ENCODE results near the gene ADD1. TPM values are rescaled to one million over a fixed set of nuclear protein-coding genes. Genes with fewer than 3 reads are reported as not detected.

Gene ADD1
- total RNA-seq, 5 donors from 2014 or later (not counting 1 experiment from before 2014, with no cell fraction given), result 241 to 274 (median 256) TPM

GRCh38 chr4:2850966-2851798, 7.5 kb downstream of the ADD1 start:
- Mint-ChIP-seq H3K27me3 (no peaks in the 10 kb centered on the region), H3K9me3 (no peaks in the 10 kb centered on the region), H3K4me1 (peaks cover 78 to 89% (median 81%) of the 10 kb centered on the region in 3 donors), H3K27ac (peak overlapping the region; percentile 91 to 95), H3K36me3 (peaks cover 12% of the 10 kb centered on the region), H3K4me3 (peak overlapping the region in 2 of 3 donors; percentile 13 to 72)
- POLR2A ChIA-PET, result interaction anchor here in 1 of 2 donors (0.6 kb wide), 1 partner anchor 1722 kb away, joined by 3 read pairs; no protein-coding TSS in a partner anchor
- no peaks in the 10 kb centered on the region for H3K27me3 ChIP-seq (replicated peaks in 1 of 2; ENCODE audit: control insufficient read depth in 2 of 2, extremely low read depth in 1 of 2, insufficient read depth in 2 of 2, low read length in 1 of 2)
- peaks cover 20 to 62% of the 10 kb centered on the region in 2 experiments for H3K4me1 ChIP-seq (ENCODE audit: control insufficient read depth in 1 of 2, extremely low read depth in 1 of 2, insufficient read depth in 2 of 2, low read length in 2 of 2)
- CTCF ChIA-PET, result interaction anchor here in 1 of 2 donors (0.6 kb wide), 1 partner anchor 11 kb away, joined by 6 read pairs; no protein-coding TSS in a partner anchor
- no peak for DNase-seq
- no peaks in the 10 kb centered on the region for H3K9me3 ChIP-seq
- WGBS (ENCODE audit: insufficient coverage), result no CpG with 5 or more reads among the region's 2 CpGs
- peaks cover 0 to 16% of the 10 kb centered on the region in 2 donors for H3K36me3 ChIP-seq (ENCODE audit: control insufficient read depth in 2 of 2, extremely low read depth in 1 of 2, insufficient read depth in 1 of 2, low read length in 1 of 2)
- no peak overlapping the region for H3K4me3 ChIP-seq (ENCODE audit: control insufficient read depth in 1 of 2, extremely low read depth in 1 of 2, low read length in 1 of 2)
- H3K27ac ChIP-seq (ENCODE audit: low read length), result peak overlapping the region; percentile 43
- peak in 3 of 4 experiments; percentile 10 to 50 (median 11) for ATAC-seq (replicated peaks in 1 of 4)

GRCh38 chr4:2852481-2852921, 8.9 kb downstream of the ADD1 start:
- Histone ChIP-seq H3K36me3 (ENCODE audit: control insufficient read depth in 2 of 2, extremely low read depth in 1 of 2, insufficient read depth in 1 of 2, low read length in 1 of 2) (peaks cover 0 to 16% of the 10 kb centered on the region in 2 donors), H3K4me3 (ENCODE audit: control insufficient read depth in 1 of 2, extremely low read depth in 1 of 2, low read length in 1 of 2) (peak overlapping the region in 1 of 2 donors; percentile 15), H3K27ac (ENCODE audit: low read length) (peak overlapping the region; percentile 42), H3K9me3 (no peaks in the 10 kb centered on the region), H3K27me3 (replicated peaks in 1 of 2; ENCODE audit: control insufficient read depth in 2 of 2, extremely low read depth in 1 of 2, insufficient read depth in 2 of 2, low read length in 1 of 2) (no peaks in the 10 kb centered on the region), H3K4me1 (ENCODE audit: control insufficient read depth in 1 of 2, extremely low read depth in 1 of 2, insufficient read depth in 2 of 2, low read length in 2 of 2) (peaks cover 16 to 61% of the 10 kb centered on the region in 2 experiments)
- peaks cover 72 to 87% (median 78%) of the 10 kb centered on the region in 3 donors for H3K4me1 Mint-ChIP-seq
- no CpG with 5 or more reads among the region's 7 CpGs for WGBS (ENCODE audit: insufficient coverage)
- peak; percentile 60 to 80 (median 70) for ATAC-seq (replicated peaks in 1 of 4)
- peaks cover 14% of the 10 kb centered on the region for H3K36me3 Mint-ChIP-seq
- ChIA-PET CTCF (interaction anchor here in 1 of 2 donors (0.7 kb wide), 1 partner anchor 89 kb away, joined by 5 read pairs; no protein-coding TSS in a partner anchor), POLR2A (interaction anchor here in 1 of 2 donors (0.7 kb wide), 1 partner anchor 614 kb away, joined by 5 read pairs; no protein-coding TSS in a partner anchor)
- H3K27ac Mint-ChIP-seq, result peak overlapping the region; percentile 91 to 95
- peak overlapping the region; percentile 60 to 72 (median 70) for H3K4me3 Mint-ChIP-seq
- DNase-seq, result peak in 2 of 35 experiments; percentile 33 to 34
- no peaks in the 10 kb centered on the region for H3K9me3 Mint-ChIP-seq
- no peaks in the 10 kb centered on the region for H3K27me3 Mint-ChIP-seq

GRCh38 chr4:2855584-2855983, 11.9 kb downstream of the ADD1 start:
- H3K36me3 Mint-ChIP-seq, result peaks cover 19% of the 10 kb centered on the region
- ChIA-PET CTCF (interaction anchor here (0.6 kb wide), 2 partner anchors 111 to 955 kb away, joined by 3 read pairs; no protein-coding TSS in a partner anchor), POLR2A (no interaction called here)
- Histone ChIP-seq H3K27me3 (replicated peaks in 1 of 2; ENCODE audit: control insufficient read depth in 2 of 2, extremely low read depth in 1 of 2, insufficient read depth in 2 of 2, low read length in 1 of 2) (no peaks in the 10 kb centered on the region), H3K36me3 (ENCODE audit: control insufficient read depth in 2 of 2, extremely low read depth in 1 of 2, insufficient read depth in 1 of 2, low read length in 1 of 2) (peaks cover 0 to 21% of the 10 kb centered on the region in 2 donors), H3K4me3 (ENCODE audit: control insufficient read depth in 1 of 2, extremely low read depth in 1 of 2, low read length in 1 of 2) (no peak overlapping the region), H3K9me3 (no peaks in the 10 kb centered on the region), H3K27ac (ENCODE audit: low read length) (no peak overlapping the region), H3K4me1 (ENCODE audit: control insufficient read depth in 1 of 2, extremely low read depth in 1 of 2, insufficient read depth in 2 of 2, low read length in 2 of 2) (peaks cover 30 to 57% of the 10 kb centered on the region in 2 experiments)
- H3K27ac Mint-ChIP-seq, result peak overlapping the region; percentile 53 to 74
- ATAC-seq (replicated peaks in 1 of 4) (no peak), DNase-seq (no peak)
- WGBS (ENCODE audit: insufficient coverage), result 100% methylated on average over 2 of the region's 5 CpGs
- H3K27me3 Mint-ChIP-seq, result no peaks in the 10 kb centered on the region
- H3K9me3 Mint-ChIP-seq, result no peaks in the 10 kb centered on the region
- no peak overlapping the region for H3K4me3 Mint-ChIP-seq
- H3K4me1 Mint-ChIP-seq, result peaks cover 75 to 87% (median 80%) of the 10 kb centered on the region in 3 donors

- ChIA-PET POLR2A (no interaction called here), CTCF (interaction anchor here in 1 of 2 donors (0.6 kb wide), 1 partner anchor 110 kb away, joined by 3 read pairs; no protein-coding TSS in a partner anchor)
- ATAC-seq (replicated peaks in 1 of 4) (no peak), DNase-seq (no peak)
- no peaks in the 10 kb centered on the region for H3K9me3 ChIP-seq
- Mint-ChIP-seq H3K9me3 (no peaks in the 10 kb centered on the region), H3K27ac (peak overlapping the region; percentile 73 to 80), H3K27me3 (no peaks in the 10 kb centered on the region), H3K4me1 (peaks cover 75 to 87% (median 80%) of the 10 kb centered on the region in 3 donors), H3K4me3 (no peak overlapping the region), H3K36me3 (peaks cover 19% of the 10 kb centered on the region)
- no peak overlapping the region for H3K4me3 ChIP-seq (ENCODE audit: control insufficient read depth in 1 of 2, extremely low read depth in 1 of 2, low read length in 1 of 2)
- H3K36me3 ChIP-seq (ENCODE audit: control insufficient read depth in 2 of 2, extremely low read depth in 1 of 2, insufficient read depth in 1 of 2, low read length in 1 of 2), result peaks cover 0 to 21% of the 10 kb centered on the region in 2 donors
- H3K4me1 ChIP-seq (ENCODE audit: control insufficient read depth in 1 of 2, extremely low read depth in 1 of 2, insufficient read depth in 2 of 2, low read length in 2 of 2), result peaks cover 32 to 57% of the 10 kb centered on the region in 2 experiments
- H3K27me3 ChIP-seq (replicated peaks in 1 of 2; ENCODE audit: control insufficient read depth in 2 of 2, extremely low read depth in 1 of 2, insufficient read depth in 2 of 2, low read length in 1 of 2), result no peaks in the 10 kb centered on the region
- no peak overlapping the region for H3K27ac ChIP-seq (ENCODE audit: low read length)
- WGBS (ENCODE audit: insufficient coverage), result 100% methylated on average over 1 of the region's 3 CpGs
Measured at GRCh38 chr4:2856266-2856665, 12.6 kb downstream of the ADD1 start.

GRCh38 chr4:2857349-2857927, 13.8 kb downstream of the ADD1 start:
- no peaks in the 10 kb centered on the region for H3K27me3 Mint-ChIP-seq
- H3K4me1 Mint-ChIP-seq, result peaks cover 75 to 86% (median 83%) of the 10 kb centered on the region in 3 donors
- DNase-seq, result no peak
- H3K4me3 ChIP-seq (ENCODE audit: control insufficient read depth in 1 of 2, extremely low read depth in 1 of 2, low read length in 1 of 2), result no peak overlapping the region
- peaks cover 19% of the 10 kb centered on the region for H3K36me3 Mint-ChIP-seq
- POLR2A ChIA-PET, result no interaction called here
- no peak overlapping the region for H3K4me3 Mint-ChIP-seq
- ATAC-seq (replicated peaks in 1 of 4), result no peak
- peak overlapping the region; percentile 7 to 71 for H3K27ac Mint-ChIP-seq
- no peaks in the 10 kb centered on the region for H3K27me3 ChIP-seq (replicated peaks in 1 of 2; ENCODE audit: control insufficient read depth in 2 of 2, extremely low read depth in 1 of 2, insufficient read depth in 2 of 2, low read length in 1 of 2)
- CTCF ChIA-PET, result no interaction called here
- WGBS (ENCODE audit: insufficient coverage), result 100% methylated on average over 2 of the region's 5 CpGs
- no peak overlapping the region for H3K27ac ChIP-seq (ENCODE audit: low read length)
- H3K9me3 ChIP-seq, result no peaks in the 10 kb centered on the region
- no peaks in the 10 kb centered on the region for H3K9me3 Mint-ChIP-seq
- peaks cover 35 to 55% of the 10 kb centered on the region in 2 experiments for H3K4me1 ChIP-seq (ENCODE audit: control insufficient read depth in 1 of 2, extremely low read depth in 1 of 2, insufficient read depth in 2 of 2, low read length in 2 of 2)
- H3K36me3 ChIP-seq (ENCODE audit: control insufficient read depth in 2 of 2, extremely low read depth in 1 of 2, insufficient read depth in 1 of 2, low read length in 1 of 2), result peaks cover 0 to 21% of the 10 kb centered on the region in 2 donors
